Myometrial cell (primary cell): ENCODE data around the gene PJA1. TPM values are rescaled to one million over a fixed set of nuclear protein-coding genes. Genes with fewer than 3 reads are reported as not detected.

Experiments
- total RNA-seq: library from RNA; depleted of rRNA; stranded (reverse); fragments of >200 nt; gene quantifications from 2 replicates; pipeline ENCODE4 v1.2.3, GENCODE V29; 2015

Gene PJA1
- 25.7 and 37.2 TPM in 2 replicates for total RNA-seq

DNA sequence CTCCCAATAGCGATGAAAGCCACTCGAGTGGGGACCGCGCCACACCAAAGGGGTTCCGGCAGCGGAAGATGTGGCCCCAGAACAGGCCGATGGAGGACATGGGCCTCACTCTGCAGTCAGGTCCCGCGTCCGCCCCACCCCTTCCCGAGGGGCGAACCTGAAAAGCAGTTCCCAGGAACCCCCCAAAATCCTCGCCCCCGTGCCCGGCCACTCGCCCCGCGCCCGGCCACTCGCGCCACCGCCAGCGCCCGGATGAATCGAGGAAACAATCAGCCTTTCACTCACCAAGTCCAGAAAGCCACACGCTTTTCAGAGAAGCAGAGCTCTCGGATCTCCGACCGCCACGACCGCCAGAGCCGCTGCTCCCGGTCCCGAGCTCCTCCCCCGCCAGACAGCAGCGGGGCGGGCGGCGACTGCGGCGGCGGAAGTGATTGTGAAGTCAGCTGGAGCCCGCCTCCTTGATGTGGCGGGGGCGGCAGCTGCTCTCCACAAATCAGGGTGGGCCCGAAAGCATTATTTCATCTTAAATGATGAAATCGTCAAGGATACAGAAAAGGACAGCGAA lies at the start of gene PJA1:
TSS of gene PJA1 (minus strand) at position 367 of the 565 bp plus-strand sequence. CDS start 2,380 bp downstream, outside the sequence.

